ENCODE data around the gene SPOCK1. TPM values are rescaled to one million over a fixed set of nuclear protein-coding genes. Genes with fewer than 3 reads are reported as not detected.

SPOCK1 gene
- total RNA-seq, 1 donor from 2014 or later, result 0.20 TPM

DNA sequence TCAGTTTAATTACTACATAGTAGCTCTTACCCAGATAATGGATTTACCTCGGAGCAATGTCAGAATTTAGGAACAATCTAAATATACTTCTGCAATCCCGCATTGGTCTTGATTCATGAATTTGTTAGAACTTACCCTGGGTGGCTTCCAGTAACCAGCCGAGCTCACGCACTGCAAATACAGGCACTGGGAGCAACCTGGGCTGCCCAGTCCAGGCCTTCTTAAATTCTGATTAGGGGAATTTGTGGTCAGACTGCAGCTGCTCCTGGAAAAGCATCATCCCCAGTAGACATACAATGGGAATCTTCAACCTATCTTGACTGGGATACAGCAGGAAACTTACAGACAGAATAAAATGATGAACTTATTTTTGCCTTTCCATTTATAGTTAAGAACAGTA lies 270.3 kb downstream of the SPOCK1 start:
- DNase-seq (ENCODE audit: low read depth in 2 of 2), result no peak

DNA sequence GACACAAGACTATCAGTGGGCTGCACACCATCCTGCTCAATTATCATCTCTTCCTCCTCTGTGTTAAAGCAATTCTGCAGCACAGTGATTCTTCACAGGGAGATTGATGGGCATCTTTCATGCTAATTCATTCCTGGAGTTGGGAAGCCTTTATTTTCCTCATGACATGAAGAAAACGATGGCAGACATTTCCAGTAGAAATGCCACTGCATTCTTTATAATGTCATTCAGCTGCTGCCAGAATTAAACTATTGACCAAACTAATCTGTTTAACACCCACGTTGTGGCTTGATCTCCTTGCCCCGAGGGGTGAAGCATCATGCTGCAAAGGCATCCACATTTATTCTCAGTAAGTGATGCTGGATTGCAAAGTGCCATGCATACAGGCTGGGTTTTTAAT lies 273.0 kb downstream of the SPOCK1 start:
- DNase-seq (ENCODE audit: low read depth in 2 of 2), result no peak

DNA sequence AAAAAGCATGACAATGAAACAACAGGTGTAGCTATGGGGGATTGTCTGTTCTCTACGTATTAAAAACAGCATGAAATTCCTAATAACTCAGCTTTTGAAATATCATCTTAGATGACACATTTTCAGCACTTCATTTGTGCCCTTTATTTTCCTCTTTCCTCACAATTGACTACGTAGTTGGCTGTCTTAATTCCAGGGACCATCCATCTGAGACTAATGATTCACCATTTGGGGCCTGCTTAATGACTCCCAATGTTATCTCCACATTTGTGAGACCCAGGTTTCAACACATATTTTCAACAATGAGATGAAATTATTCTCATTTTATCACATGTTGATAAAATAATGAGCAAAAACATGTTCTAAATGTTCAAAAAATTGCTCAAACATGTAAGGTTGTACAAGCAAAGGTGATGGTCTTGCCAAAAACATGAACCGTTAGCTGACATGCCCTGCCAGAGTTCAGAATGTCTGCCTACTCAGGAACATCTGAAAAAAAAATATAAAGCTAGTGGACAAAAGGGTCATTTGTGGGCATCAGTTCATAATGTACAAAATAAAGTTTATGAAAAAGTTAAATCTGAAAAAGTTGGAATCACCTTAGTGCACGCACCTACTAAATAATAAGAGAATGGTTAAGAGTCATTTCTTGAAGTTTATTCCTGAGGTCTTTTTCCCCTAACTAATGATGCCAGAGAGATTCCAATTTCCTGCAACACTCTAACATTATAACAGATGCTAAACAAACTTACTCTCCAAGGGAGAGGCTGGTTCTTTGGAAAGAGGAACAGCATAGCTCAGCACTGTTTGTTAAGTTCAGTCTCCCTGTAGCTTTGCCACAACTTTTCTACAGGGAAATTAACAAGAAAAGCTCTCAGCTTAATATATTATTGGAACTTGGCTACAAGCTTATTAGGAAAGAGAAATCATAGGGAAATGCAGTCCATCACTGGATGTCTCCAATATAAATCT lies 275.5 kb downstream of the SPOCK1 start:
- DNase-seq (ENCODE audit: low read depth in 2 of 2), result no peak

DNA sequence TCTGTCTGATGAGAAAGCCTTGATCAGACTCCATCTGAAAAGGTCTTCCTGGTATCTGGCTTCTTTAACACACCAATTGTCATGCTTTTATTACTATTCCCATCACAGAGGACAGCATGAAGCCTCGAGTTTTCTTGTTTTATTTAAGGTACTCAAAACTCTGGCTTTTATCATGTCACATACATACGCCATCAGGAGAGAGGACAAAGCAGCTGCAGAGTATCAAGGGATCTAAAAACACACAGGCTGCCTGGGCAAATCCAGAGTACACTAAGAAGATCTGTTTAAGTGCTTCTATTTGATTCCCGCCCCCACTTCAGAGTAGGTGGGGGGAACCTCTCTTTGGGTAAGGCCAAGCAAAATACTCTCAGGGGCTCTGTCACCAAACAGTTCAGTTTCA lies 277.2 kb downstream of the SPOCK1 start:
- DNase-seq (ENCODE audit: low read depth in 2 of 2), result no peak

DNA sequence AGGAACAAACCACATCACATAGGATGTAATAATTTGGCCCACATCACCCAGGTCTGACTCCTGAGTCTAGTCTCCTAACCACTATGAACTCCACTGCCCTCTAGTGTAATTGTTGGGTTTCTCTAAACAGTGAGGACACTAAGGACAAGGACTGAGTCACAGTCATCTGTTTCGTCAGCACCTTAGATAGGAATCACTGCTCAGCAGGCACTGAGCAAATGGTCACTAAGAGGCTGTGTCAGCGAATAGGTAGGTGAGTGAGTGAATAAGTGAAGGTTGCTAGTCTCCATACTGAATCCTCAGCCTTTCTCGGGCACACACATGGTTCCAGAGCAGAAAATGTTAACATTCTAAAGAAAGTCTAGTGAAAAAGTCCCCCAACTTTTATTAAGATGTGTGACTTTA lies 278.6 kb downstream of the SPOCK1 start:
- peak; percentile 60 to 62 for DNase-seq (ENCODE audit: low read depth in 2 of 2)

DNA sequence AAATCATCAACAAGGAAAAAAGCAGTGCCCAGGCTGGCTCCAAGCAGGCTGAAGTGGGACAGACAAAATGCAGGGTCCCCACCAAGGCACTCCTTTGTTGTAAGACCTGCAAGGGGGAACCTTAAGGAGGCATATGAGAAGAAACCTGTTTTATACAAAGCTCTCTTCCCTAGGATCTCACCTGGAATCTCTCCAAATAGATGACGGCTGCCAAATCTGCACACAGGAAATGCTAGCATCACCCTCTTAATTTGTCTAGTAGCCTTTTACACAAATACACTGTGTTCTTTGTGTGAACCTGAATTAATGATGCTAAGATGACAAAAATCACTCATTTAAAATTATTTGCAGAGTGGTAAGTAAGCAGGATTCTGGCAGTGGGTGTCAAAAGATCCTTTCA lies 280.2 kb downstream of the SPOCK1 start:
- no peak for DNase-seq (ENCODE audit: low read depth in 2 of 2)

DNA sequence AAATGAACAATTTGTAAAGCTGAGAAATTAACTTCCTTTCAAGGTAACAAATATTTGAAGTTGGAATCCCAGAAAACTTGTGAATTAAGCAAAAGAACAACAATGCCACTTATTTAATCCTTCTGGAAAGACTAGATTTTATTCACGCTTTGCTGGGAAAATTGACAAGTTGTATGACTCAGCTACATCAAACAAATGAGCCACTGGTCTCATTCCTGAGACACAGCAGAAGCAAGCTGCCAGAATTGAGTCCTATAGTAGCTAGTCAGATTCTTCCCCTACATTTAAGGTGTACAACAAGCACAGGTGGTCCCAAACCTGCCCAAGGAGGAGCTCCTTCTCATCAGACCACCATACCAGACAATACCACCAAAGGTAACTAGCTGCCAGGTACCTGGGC lies 280.7 kb downstream of the SPOCK1 start:
- no peak for DNase-seq (ENCODE audit: low read depth in 2 of 2)

DNA sequence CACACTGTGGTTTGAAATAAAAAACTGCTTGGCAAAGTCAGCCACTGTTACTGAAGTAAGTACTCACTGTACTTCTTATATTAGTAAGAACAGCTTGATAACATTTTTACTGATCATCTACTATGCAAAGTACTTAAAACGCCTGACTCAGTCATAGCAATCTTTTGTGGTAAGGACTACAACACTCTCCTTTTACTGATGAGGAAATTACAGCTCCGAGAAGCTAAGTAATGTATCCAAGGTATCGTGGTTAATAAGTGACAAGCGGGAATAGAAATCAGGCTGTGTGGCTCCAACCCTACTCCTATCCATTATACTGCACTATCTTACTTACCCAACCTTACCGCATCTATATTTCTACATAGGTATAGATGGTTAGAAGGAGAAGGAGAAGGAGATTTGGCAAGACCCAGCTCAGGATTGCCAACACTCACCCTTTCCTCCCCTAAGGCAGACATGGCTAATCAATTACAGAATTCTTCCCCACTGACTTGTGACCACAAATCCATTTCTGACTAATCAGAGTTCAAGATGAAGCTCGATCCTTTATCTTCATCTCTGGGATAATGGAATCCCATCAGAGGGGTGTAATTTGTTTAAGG lies 281.4 kb downstream of the SPOCK1 start:
- DNase-seq (ENCODE audit: low read depth in 2 of 2), result no peak

DNA sequence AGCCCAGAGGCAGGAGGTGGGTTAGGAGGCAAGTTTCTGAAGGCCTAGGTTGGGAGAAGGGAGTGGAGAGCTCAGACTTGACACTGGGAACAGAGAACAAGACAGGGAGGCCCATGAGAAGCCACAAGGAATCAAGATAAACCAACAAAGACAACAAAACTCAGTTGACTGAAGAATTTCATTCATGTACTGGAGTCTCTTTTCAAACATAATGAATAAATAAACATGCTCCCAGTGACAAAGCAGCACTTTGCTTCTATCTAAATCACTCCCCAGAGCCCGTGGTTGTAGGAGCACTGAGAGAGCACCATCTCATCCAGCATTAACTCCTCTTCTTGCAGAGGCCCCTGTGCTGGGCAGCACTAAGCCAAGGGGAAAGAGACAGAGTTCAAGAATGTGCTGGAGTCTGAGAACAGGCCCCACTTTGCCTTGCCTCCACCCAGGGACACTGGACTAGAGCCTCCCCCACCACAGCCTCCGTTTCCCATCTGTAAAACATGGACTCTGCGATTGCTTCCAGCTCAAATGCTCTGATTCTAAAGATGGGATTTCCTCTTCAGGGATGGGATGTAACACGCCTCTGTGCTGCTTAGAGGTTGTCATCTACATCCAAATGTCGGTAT lies 282.0 kb downstream of the SPOCK1 start:
- DNase-seq (ENCODE audit: low read depth in 2 of 2), result no peak

DNA sequence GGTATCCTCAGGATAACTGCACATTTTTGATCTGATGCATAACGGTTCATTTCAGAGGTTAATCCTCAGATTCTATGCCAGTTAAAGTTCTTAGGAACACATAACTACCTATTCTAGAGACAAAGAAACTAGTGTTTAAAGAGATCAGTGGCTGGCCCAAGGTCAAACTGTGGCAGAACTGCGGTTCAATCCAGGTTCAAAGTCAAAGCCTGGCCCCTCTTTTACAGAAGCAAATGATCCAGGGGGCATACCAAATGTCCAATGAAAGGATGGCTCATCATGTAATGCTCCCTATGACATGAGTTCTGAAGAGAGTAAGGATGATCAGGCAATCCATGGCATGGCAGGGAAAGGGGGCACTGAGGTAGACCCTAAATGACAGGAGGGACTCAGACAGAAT lies 283.3 kb downstream of the SPOCK1 start:
- DNase-seq (ENCODE audit: low read depth in 2 of 2), result no peak

DNA sequence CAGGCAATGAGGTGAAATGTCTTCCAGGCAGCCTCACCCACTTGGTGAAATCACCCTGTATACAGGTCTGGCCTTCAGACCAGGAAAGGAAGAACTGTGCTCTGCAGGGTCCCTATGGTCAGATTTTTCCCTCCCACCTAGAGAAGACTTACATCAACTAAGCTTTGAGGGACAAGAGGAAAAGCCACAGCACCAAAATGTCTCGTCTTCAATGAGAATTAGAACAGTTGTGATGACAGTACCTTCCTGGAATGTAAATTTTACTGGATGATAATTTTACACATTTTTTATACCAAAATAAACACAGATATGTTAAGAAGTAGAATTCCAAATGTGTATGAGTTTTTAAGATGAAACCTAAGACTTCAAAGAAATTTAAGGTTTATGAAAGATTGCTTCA lies 283.9 kb downstream of the SPOCK1 start:
- no peak for DNase-seq (ENCODE audit: low read depth in 2 of 2)

DNA sequence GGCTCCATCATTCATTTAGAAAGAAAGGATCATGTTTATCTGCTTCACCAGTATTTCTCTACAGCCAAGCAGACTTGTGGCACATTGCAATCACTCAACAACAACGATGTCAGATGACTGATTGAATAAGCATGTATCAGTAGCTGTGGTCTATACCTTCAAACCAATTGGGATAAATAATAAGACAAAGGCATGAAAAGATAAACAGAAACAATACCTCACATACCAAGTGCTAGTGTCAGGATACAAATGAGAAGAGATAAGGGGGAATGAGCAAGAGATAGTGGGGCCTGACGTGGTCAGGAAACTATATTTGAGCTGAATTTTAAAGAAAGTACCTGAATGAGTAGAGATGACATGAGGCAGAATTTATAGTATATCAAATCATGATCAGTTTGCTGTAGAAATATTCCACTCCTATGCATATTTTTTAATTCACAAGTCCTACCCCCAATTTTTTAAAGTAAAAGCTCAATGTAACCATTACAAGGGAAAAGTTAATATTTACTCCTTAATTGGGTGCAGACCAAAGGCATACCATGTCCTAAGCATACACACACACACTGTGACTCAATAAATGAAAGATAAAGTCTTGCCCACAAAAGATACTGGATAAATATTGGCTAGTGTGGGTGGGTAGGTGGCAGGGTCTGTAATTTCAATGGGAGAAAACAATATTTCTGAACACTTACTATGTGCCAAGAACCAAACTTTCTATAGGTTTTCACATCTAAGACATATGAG lies 284.5 kb downstream of the SPOCK1 start:
- no peak for DNase-seq (ENCODE audit: low read depth in 2 of 2)

DNA sequence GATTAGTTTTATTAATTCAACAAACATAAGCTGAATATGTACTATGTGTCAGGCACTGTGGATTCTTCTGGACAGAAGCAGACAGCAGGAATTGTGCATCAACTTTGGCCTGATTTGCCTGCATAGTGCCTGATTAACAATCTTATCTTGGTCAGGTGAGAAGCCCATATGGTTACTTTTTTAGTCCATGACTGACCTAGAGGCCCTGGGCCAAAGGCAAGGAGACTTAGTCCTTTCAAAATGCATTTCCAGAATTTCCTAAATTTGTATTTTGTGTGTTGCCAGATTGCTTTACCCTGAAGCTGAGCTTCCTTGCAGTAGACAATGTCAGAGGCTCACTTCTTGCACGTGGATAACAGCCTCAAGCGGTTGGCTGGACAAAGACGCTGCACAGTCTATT lies 286.7 kb downstream of the SPOCK1 start:
- DNase-seq (ENCODE audit: low read depth in 2 of 2), result no peak

DNA sequence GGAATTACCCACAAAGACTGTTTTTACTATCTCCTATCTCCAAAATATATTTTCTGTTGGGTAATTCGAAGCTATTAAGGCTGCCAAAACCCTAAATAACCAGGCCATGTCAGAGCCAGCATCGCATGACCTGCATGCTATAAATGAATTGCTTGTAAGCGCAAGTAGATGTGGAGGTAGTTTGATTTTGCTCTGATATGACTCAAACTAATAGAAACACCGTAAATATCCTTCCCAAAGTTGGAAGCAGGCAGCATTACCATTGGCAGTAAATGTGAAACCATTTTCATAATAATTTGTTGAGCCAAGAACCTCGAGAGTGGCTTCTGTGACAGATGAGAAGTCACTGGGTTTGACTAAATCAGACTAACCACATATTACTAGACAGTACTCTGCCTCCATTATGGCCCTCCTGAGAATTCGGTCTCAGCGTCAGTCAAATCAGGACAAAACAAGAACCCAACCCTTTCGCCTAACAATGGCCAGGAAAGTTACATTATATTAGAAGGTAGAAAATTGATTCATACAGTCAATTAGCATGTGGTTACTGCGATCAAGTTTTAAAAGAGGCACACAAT lies 289.8 kb downstream of the SPOCK1 start:
- DNase-seq (ENCODE audit: low read depth in 2 of 2), result no peak

DNA sequence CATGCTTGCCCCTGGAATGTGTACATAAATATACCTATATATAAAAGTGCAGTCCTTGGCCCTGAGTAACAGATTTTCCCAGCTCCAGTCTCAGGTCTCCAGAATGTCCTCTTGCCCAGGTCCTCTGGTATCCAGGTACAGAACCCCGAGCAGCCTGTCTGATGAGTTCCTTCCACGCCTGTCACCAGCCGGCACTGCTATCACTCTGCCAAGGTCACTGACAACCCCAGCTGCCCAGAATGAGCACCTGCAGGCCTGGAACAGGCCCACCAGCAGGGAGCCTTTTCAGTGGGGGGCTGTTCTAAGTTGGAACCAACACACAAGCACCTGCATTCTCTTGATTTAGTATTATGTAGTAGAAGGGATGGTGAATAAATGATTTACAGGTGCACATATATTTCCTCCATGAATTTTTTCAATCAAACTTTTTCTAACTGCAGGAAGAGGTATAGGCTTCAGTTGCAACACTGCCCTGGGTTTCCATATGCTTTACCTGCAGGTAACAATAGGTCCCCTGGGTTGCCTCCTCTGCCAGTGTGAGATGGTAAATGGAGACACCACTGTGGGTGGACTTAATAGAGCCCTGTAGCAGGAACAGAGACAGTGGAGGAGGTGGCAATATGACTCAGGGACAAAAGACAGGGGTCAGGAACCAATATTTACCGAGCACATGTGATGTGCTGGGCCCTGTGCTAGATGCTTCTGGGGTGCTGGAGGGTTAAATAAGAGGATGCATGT lies 291.9 kb downstream of the SPOCK1 start:
- DNase-seq (ENCODE audit: low read depth in 2 of 2), result no peak

DNA sequence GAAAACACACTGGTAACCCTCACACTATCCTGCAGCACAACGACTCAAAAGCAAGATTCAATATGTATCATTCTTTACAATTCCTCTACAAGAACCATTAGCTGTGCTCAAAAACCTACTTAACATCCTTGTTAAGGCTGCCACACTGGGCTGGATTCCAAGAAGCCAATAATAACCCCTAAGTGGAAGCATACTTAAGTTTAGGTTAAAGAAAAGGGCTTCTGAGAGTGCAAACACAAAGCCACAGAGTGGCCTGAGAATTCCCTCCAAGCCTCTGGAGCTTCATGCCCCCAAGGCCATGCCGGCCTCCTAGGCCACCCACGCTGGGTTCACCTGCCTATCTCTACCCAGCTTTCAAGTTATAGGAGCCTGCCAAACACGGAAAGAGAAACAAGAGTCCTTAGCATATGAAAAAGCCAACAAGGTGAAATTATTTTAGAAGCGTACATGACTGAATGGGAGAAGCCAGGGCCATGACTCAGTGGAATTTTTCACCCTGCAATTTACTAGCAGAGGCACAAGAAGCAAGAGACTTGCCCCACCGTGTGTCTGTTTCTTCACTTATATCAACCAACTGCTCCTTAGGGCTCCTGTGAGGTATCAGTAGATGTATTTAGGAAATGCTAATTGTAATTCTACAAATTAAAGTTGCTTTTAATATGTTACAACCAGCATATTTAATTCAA lies 293.0 kb downstream of the SPOCK1 start:
- DNase-seq (ENCODE audit: low read depth in 2 of 2), result no peak

DNA sequence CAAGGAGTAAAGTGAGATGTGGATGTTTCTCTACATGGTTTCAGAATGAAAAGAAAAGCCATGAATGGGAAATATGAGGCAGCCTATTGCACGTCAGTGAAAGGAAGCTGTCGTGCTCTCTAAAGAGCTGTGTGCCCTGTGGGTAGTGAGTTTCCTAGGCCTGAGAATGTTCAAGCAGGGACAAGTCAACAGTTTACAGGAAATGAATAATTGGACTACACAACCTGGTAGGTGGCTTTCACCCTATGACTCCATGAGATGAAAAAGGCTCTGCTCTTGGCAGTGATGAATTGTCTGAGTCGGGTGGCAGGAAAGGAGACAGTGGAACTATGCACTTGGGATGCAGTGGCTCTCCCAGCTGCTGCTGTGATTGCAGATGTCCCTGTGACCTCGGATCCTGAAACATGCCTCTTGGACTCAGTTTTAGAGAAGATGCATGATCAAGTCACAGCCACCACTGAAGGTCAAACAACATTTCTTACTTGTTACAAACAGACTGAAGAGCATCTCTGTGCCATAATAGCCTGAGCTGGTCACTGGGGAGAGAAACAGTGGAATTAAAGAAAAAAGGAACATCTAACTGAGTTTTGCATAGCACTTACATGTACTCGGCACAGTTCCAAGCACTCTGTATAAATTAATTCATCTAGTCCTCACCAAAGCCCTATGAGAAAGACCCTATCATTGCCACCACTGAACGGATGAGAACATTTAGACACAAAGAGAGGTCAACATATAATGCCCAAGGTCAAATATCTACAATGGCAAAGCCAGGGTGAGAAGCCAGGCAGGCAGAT lies 293.7 kb downstream of the SPOCK1 start:
- DNase-seq (ENCODE audit: low read depth in 2 of 2), result peak; percentile 6 to 19

DNA sequence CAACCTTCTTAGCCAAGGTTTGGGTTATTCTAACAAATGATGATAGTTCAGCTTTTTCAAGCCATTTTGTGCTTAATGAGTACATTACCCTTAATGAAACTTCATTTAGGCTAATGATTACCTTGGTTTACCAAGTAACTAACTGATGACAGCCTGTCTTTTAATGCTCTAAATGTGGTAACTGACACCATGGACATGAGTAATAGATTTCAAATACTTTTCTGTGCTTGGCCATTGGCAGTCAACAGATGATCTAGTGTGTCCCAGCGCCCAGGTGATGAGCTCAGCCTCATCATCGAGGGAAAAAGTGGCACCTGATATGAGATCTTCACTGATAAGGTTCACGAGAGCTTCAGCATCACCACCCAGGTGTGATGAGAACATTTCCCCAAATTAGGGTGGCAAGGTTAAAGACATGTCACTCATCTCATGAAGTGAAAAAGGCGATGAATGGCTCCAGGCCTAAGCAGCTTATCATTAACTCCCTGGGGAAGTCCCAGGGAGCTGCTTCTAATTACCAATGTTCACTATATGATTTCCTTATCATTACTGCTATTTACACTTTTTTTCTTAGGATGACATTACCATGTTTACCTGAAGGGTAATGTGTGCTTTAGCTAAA lies 296.0 kb downstream of the SPOCK1 start:
- DNase-seq (ENCODE audit: low read depth in 2 of 2), result no peak

DNA sequence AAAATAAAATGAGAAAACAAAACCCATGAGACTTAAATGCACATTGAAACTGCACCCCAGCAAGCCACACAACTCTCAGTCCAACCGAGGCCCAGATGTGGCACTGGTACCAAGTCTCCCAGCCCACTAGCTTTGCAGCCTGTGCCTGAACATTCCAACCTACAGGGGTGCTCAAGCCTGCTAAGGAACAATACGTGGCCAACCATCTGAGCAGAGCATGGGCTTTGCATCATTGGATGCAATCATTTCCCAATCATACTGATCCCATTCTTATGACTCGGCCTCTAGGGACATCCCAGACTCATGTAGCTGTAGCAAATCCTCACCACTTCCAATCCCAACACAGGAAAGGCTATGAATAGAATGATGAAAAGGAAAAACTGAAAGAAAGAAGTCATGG lies 297.2 kb downstream of the SPOCK1 start:
- DNase-seq (ENCODE audit: low read depth in 2 of 2), result no peak

Measured in lung microvascular endothelial cell (primary cell).